GM21576 (cell line): ENCODE data around the gene OR4D1.

Source experiments
- ATAC-seq: cut with Tn5 transposase; IDR thresholded peaks from one replicate; pipeline ENCODE4 v1.9.1; 2021; ENCODE audit warnings: mild to moderate bottlenecking, moderate library complexity; ENCODE audit not compliant: unreplicated experiment

Gene OR4D1

DNA sequence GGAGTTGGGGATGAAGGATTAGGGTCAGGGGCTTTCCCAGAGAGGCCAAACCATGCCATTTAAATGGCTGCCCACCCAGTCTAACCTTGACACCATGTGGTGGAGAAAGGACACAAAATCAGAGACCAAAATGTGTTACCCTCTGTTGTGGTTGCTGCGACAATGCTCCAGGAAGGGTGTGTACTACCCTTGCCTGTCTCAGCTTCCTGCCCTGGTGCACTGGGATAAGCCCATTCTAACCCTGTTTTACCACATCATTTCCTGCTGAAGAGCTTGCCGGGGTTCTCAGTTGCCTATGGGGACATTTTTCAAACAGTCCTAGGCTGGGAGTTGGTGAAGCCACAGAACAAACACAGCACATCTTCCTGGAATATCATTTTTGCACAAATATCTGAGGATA lies 4.9 kb downstream of the OR4D1 start:
- ATAC-seq, result no peak

DNA sequence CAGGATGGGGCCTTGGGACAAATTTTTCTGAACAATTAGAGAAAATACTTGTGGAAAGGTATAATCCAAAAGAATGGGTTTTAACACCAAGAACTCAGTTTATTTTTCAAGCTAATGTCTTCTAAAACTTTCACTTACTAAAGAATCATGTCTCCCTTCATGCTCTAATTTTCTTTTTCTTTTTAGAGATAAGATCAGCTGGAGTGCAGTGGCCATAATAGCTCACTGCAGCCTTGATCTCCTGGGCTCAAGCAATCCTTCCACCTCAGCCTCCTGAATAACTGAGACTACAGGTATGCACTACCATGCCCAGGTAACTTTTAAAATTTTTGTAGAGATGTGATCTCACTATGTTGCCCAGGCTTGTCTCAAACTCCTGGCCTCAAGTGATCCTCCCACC lies 5.5 kb downstream of the OR4D1 start:
- no peak for ATAC-seq

DNA sequence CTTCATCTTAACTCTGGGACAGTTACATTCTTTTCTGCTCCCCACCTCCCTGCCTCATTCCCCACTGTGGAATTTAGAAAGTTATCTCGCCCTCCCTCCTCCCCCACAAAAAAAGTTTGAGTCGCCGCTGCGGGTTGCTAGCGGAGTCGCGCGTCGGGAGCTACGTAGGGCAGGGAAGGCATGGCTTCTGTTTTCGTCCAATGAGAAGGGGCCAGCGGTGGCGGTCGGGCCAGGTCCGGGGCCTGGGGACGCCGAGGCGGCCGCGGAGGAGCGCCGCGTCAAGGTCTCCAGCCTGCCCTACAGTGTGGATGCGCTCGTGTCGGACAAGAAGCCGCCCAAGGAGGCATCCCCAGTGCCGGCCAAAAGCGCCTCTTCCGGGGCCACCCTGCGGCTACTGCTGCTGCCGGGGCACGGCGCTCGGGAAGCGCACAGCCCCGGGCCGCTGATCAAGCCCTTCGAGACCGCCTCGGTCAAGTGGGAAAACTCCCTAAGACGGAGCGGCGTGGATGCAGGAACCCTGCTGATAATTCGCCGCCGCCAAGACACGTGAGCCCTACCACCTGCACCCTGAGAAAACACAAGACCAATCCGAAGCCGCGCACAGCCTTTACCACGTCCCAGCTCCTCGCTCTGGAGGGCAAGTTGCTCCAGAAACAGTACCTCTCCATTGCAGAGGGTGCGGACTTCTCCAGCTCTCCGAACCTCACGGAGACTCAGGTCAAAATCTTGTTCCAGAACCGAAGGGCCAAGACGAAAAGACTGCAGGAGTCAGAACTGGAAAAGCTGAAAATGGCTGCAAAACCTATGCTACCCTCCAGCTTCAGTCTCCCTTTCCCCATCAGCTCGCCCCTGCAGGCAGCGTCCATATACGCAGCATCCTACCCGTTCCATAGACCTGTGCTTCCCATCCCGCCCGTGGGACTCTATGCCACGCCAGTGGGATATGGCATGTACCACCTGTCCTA lies 8.9 kb downstream of the OR4D1 start:
- no peak for ATAC-seq

DNA sequence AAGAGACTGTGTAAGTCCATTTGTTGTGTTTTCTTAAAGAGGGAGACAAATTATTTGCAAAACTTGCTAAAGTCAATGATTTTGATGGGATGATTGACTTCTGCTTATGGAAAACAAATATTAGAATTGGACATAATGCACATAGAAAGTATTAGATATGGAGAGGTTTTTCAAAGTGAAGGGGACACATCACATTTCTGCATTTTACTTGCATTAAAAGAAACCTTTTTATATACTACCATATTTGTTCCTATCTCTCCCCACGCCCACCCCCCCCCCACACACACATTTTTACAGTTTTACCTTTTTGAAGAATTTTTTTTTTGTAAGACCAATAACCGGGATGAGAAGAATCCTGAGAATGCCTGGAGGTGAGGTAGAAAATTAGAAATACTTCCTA lies 10.0 kb downstream of the OR4D1 start:
- ATAC-seq, result no peak

DNA sequence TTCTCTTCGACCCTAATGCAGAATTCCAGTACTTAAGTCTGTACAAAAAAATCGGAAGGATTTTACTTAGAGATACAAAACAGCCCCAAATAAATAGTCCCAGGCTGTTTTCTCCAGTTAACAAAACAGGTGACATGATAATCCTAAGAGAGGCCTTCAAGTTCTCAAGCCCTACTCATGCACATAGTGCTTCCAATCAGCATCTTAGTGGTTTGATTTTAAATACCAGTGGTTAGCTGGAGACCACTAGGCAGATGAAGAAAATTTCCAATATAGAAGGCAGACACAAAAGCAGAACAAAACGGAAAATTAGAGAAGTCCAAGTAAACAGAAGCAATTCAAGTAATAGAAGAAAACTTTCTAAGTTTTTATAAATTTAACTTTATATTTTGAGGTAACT lies 13.4 kb downstream of the OR4D1 start:
- ATAC-seq, result no peak

DNA sequence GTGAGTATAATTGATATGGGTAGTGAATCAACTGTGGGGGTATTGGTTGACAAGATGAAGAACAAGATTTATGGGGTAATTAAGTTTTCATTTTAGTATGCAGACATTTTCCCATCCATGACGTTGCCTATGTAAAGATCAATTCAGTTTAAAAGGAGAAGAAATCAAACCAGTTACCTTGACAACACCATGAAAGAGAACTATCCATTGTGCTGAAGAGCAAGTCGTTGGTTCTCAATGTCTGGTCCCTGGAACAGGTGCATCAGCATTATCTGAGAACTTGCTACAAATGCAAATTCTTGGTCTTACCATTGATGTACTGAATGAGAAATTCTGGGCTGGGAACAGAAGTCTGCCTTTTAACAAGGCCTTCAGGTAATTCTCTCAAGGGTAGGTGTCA lies 17.8 kb downstream of the OR4D1 start:
- ATAC-seq, result no peak

DNA sequence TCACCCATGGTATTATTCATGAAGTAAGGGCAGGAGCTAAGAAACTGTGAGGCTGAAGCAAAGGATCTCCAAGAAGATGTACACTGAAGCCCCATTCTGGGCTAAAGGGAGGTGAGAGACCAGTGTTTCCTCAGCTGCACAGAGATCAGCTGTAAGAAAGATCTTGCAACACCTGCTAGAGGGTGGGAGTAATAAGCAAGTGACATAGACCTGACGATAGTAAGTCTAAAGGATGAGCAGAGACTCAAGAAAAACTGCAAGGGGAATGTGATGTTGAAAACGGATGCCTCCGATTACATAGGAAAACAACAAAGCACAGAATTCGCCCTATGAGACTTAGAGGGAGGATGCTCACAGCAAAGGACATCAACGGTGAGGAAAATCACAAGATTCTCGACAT lies 18.5 kb downstream of the OR4D1 start, which contains the start of gene OR4D2:
TSS of gene OR4D2 (plus strand) at position 301 of the 400 bp plus-strand sequence. CDS start 2,674 bp downstream, outside the sequence.
- ATAC-seq, result no peak

DNA sequence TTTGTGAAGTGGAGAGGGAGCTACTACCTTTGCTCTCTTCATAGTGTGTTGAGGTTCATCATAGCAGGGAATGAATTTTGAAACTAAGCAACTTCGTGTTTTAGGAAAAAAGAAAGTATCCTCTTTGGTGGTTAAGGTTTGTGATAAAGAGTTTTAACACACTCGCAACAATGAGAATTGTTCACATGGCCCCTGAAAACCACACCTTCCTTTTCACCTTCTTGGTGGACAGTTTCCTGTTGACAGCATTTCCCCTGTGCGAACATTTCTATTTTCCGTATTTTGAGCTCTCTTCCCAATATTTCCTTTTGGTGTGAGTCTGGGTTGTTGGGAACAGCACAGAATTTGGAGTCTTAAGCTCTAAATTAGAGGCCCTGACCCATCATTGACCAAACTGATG lies 22.4 kb downstream of the OR4D1 start:
- ATAC-seq, result no peak

DNA sequence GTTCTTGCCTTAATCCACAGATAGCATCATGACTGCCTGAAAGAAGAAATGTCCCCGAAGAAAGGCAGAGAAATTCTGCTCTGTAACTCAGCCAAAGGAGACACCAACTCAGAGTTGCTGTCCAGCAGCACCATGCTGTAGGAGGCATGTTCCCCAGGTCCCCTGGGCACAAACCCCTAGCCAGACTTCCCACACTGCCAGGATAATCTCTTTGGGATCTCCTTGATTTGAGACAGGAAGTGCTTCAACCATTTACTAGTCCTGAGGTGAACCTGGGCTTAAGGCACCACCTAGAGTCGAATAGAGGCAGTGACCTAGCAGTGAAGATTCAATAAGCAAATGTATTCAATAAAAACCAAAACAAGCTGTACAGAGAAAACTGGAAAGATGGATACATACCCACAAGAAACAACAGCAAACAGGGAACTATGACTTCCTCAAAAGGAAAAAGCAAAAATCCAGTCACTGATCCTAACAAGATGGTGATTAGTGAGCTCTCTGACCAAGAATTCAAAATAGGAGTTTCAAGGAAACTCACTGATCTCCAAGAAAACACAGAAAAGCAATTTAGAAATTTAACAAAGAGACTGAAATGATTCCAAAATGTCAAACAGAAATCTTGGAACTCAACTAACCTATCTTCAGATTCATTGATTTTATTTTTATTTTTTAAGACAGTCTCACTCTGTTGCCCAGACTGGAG lies 24.3 kb downstream of the OR4D1 start:
- no peak for ATAC-seq

DNA sequence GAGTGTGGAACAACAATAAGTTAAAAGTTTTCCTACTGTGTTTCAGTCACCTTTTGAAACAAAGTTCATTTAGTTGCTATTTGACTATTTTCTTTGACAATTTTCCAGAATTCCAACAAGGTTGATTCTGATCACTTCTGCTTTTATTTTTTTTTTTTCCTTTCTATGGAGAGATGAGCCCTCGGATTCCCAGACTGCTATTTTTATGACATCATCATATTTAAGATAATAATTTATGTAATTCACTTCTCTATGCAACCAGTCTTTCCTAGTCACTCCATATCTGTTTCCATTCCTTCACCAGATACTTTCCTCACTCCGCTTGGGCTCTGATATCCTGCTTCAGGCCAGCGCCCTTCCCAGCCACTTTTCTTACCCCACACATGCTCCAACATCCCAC lies 26.7 kb downstream of the OR4D1 start:
- ATAC-seq, result no peak

DNA sequence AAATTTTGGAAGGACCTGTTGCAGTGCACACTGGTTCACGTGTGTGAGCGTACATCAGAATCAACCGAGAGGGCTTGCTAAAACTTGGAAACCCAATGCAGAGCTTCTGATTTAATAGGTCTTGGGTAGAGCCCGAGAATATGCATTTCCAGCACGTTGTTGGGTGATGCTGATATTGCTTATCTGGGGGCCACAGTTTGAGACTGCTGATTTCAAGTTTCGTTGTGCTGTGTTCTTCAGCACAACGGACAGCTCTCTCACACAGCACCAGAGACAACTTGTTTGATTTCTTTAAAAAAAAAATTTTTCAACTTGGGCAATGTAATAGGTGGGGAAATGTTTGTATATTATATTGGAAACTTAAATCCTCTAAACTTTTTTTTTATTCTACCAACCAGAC lies 28.0 kb downstream of the OR4D1 start:
- no peak for ATAC-seq

DNA sequence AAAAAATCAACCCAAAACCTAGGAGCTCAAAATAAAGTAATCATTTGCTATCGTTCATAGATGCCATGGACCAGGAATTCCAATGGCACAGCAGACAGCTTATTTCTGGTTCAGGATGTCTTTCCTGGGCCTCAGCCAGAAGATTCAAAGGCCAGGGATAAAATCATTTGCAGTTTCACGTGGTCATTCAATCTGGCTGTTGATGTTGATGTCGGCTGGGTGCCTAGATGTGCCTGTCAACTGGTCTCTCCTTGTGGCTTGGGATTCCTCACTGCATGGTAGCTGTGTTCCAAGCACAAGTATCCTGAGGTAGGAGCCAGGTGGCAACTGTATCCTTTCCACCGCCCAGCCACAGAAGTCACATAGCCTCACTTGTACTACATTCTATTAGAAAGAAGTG lies 33.6 kb downstream of the OR4D1 start:
- ATAC-seq, result no peak

DNA sequence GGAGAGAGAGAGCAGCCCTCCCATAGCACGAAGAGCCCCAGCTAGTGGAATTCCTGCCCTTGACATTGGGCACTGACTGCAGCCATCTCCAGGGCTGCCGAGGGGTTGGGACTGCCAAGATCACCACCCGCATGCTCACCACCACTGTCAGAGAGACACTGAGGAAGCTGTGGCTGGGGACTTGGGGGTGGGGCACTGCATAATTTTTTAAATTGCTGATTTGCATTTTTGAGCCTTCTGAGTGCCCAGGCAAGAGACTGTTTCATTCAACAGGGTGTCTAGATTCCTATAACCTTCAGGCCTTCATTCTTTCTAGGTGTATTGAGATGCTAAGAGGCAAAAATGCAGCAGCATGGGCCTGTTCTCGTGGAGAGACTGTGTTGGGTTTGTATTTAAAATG lies 35.3 kb downstream of the OR4D1 start:
- no peak for ATAC-seq

DNA sequence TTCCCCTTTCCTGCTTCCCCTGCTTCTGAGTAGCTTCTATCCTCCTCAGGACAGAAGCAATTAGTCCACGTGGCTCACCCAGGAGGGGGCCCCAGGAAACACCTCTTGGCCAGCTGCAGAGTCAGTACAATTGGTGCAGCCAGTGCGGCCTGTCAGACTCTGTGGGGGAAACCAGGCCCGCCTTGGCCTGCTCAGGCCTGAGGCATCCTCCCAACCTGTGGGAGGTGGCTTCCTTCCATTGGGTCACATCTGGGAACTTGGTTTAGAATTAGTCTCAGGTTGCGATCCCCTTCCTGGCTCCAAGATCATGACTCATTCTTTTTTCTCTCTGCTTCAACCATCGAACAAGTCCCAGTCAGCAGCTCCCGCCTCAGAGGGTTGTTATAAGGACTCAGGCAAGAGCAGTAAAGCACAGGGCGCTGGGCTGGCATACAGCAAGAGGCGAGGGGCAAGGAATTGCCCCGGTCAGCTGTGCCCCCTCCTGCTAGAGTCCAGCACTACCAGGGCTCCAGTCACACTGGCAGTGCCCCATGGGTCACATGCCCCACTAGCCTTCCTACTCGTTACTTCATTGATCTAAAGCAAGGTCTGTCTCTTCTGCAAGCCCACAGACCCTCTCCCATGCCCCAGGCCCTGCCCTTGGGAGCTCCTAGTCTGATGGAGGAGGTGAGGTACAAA lies 36.3 kb downstream of the OR4D1 start:
- no peak for ATAC-seq

DNA sequence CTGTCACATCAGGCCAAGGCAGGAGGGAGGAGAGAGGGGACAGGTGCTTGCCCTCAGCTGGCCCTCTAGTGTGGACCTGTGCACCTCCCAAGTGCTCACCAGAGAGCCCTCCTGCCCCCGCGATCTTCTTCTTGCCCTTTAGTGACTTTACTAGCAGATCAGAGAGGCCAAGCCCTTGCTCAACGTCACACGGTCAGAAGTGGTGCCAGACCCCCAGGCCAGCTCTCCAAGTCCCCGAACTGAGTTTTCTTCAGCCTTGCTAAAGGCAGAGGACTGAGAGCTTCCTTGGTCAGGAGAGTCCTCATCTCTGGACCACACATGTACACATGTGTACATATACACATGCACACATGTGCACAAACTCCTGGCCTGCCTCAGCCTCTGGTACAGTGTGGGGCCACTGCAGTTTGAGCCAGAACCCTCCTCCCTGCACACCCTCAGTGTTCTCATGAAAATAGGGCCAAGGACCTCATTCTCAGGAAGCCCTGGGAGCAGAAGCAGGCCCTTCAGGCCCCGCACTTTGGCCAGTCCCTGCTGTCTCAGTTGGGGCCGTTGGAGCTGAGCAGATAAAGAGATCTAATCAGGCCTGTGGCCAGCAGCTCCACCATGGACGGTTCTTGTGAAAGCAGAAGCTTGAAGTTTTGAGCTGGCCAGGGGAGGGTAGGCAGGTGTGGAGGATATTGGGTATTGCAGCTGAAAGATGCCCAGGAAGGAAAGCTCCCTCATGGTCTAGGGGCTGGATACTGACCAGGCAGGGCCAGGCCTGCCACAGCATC lies 37.0 kb downstream of the OR4D1 start:
- no peak for ATAC-seq

DNA sequence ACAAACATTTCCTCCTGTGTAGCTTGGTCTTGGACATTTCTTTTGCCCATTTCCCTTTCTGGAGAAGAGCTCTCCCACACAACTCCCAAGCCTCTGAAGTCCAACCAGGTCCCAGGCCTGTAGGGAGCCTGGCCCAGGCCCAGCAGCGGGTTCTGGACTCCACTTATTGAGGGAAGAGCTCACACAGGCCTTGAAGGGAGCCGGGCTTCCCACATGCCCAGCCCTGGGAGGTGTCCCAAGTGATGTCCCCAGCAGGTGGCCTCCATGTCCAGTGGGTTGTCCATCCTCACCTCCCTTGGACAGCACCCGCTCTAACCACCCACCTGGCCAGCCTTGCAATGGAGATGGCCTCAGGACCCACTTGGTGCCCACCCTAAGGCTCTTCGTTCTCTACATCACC lies 38.4 kb downstream of the OR4D1 start:
- no peak for ATAC-seq

DNA sequence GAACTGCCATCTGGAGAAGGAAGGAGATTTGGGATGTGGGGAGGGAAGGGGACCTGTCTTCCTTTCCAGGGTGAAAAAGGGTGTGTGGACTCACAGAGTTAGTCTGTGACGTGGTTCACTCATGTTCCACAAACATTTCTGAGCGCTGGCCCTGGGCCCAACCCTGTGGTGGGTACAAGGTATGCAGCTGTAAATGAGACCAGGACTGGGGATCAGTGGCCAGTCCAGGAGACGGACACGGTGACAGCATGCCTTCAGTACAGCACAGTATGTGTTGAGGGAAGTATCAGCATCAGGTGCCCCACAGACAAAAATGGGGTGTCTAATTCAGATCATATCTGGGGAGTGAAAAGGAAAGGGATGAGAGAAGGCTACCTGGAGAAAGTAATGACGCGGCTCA lies 38.9 kb downstream of the OR4D1 start:
- no peak for ATAC-seq

DNA sequence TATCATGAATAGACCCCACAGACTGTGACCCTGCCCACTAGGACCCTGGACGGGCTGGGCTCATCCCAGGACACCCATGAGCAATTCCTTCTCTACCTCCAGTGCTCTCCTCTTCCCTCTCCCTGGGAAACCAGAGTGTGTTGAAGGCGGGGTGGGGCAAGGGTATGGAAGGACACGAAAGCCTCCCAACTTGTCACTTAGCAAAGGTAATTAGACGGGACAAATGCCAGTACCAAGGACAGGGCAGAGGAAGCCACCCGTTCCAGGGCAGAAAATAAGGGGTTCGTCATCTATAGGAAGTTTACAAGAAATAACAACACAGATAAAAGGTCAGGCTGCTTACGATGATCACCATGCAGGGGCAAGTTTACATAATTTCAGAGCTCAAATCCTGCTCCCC lies 39.5 kb downstream of the OR4D1 start:
- ATAC-seq, result no peak

DNA sequence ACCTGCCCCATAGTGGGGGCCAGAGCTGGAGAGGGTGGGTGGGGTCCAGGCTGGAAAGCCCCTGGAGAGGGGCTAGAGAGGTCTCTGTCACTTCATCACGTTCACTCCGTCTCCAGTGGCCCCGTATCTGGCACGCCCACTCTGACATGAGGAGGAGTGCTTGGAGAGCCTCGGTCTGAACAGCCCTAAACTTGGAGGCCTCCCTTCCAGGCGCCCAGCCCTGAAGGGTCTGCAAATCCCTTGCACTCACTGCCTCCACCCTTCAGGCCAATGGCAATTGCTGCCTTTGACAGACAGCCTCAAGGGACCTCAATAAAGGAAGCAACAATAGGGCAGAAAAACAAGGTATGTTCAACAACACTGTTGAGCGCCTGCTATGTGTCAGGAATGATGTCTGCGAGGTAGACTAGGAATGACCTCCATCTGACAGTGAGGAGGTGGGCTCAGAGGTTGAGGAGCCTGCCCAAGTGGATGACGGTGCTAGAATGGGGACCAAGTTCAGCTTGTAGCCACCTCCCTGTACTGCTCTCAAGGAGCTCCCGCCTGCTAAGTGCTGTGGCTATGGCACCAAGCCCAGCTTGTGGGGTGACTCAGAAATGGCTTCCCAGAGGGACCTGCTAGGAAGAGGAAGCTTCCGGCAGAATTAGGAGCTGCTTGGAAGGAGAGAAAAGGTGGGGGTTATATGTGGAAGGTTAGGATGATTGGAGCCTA lies 41.4 kb downstream of the OR4D1 start:
- no peak for ATAC-seq

DNA sequence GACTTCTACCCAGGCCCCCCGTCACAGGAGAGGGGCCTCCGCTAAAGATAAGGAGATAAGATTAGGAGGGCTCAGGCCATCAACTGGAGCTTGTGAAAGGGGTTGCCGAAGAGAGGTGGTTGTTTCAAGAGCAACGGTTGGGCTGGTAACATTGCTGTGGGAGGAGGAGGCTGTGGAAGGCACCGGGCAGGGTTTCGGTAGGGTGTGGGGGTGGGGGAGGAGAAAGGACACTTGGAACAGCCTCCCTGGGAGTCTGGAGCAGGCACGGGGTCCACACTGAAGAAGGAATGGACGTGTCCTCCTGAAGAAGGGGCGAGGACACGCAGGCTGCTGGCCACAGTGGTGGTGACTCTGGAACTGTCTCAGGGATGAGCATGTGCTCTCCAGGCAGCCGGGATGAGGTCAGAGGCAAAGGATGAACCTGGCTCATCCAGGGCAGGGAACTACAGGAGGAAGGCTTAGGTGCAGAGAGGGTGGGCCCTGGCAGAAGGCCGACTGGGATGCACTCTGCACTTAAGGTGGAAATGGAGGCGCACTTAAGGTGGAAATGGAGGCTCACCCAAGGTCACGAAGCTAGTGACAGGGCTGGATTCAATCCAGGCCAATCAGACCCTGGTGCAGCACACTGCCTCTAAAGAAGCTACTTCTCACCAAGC lies 43.2 kb downstream of the OR4D1 start:
- no peak for ATAC-seq
